ENCODE data around the gene APIP.
"Not testable (repeated sequence)": the region's sequence is repeated elsewhere in the genome, so short reads cannot be mapped to it uniquely, and the experiment has no call there.

APIP gene

DNA sequence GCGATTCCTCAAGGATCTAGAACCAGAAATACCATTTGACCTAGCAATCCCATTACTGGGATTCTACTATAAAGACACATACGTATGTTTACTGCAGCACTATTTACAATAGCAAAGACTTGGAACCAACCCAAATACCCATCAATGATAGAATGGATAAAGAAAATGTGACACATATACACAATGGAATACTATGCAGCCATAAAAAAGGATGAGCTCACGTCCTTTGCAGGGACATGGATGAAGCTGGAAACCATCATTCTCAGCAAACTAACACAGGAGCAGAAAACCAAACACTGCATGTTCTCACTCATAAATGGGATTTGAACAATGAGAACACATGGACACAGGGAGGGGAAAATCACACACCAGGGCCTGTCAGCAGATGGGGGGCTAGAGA, 20.0 kb downstream of the APIP start:
- H3K27ac ChIP-seq (ENCODE audit: extremely low read depth, low read depth, low read length); POLR2A ChIA-PET; H3K4me3 ChIP-seq (ENCODE audit: low read depth, low read length); H3K9me3 ChIP-seq (ENCODE audit: control insufficient read depth, insufficient read depth, low read depth, low read length); H3K36me3 ChIP-seq (ENCODE audit: control insufficient read depth in 2 of 2, insufficient read depth in 1 of 2, low read length in 2 of 2); H3K4me1 ChIP-seq (ENCODE audit: control insufficient read depth, insufficient read depth, low read length): not testable (repeated sequence)
- TF ChIP-seq ZNF146 (tag by site-specific recombination; IDR thresholded peaks at IDR 0.05) = peak; percentile 84
- 0 out of 2 replicates have a peak, but pooled peaks have one; percentile 28 for TF ChIP-seq ZNF580 (tag by site-specific recombination; IDR thresholded peaks at IDR 0.05)
- CTCF ChIA-PET = interaction anchor here (4.8 kb wide), 1 partner anchor 310 kb away, joined by 34 read pairs; no protein-coding TSS in a partner anchor

DNA sequence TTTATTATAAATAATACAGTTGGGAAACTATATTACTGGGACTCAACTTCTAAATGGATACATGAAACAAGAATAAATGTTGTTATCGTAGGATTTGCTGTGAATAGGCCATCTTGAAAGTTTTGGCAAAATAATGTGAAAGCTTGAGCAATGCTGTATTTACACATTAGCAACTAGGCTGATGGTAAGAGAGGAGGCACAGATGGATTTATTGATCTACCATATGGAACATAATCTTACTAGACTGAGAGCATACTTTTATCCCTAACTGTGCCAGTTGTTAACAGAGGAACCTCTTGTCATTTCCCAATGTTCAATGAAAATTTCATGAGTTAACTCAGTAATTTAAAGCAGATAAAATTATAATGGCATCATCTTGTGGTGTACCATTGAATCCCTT, 22.8 kb downstream of the APIP start:
- TF ChIP-seq ZNF394 (tag by site-specific recombination; IDR thresholded peaks at IDR 0.05; ENCODE audit: borderline replicate concordance) (no peak), ZNF362 (tag by site-specific recombination; IDR thresholded peaks at IDR 0.05) (no peak), SCRT2 (tag by site-specific recombination; IDR thresholded peaks at IDR 0.05) (no peak), ZSCAN30 (tag by site-specific recombination; IDR thresholded peaks at IDR 0.05) (no peak), ZXDB (tag by site-specific recombination; IDR thresholded peaks at IDR 0.05) (no peak), KLF7 (tag by site-specific recombination; IDR thresholded peaks at IDR 0.05; ENCODE audit: borderline replicate concordance) (no peak), ZNF747 (tag by site-specific recombination; IDR thresholded peaks at IDR 0.05) (no peak), ZIC2 (tag by site-specific recombination; IDR thresholded peaks at IDR 0.05) (no peak), ZNF248 (tag by site-specific recombination; IDR thresholded peaks at IDR 0.05) (no peak), ZNF433 (tag by site-specific recombination; IDR thresholded peaks at IDR 0.05; ENCODE audit: low read depth) (no peak), KLF1 (tag by site-specific recombination; IDR thresholded peaks at IDR 0.05) (no peak), ZNF791 (tag by site-specific recombination; IDR thresholded peaks at IDR 0.05) (no peak), ZNF266 (tag by site-specific recombination; IDR thresholded peaks at IDR 0.05; ENCODE audit: low read depth) (no peak), ZNF16 (tag by site-specific recombination; IDR thresholded peaks at IDR 0.05; ENCODE audit: low read depth) (no peak), ZNF223 (tag by site-specific recombination; IDR thresholded peaks at IDR 0.05) (no peak), ZNF449 (tag by site-specific recombination; IDR thresholded peaks at IDR 0.05) (no peak), TCF7L2 (IDR thresholded peaks at IDR 0.05; ENCODE audit: borderline replicate concordance, low read depth, low read length) (no peak), ZNF302 (tag by site-specific recombination; IDR thresholded peaks at IDR 0.05; ENCODE audit: low read depth) (no peak)
- TF ChIP-seq, protein P1, sequence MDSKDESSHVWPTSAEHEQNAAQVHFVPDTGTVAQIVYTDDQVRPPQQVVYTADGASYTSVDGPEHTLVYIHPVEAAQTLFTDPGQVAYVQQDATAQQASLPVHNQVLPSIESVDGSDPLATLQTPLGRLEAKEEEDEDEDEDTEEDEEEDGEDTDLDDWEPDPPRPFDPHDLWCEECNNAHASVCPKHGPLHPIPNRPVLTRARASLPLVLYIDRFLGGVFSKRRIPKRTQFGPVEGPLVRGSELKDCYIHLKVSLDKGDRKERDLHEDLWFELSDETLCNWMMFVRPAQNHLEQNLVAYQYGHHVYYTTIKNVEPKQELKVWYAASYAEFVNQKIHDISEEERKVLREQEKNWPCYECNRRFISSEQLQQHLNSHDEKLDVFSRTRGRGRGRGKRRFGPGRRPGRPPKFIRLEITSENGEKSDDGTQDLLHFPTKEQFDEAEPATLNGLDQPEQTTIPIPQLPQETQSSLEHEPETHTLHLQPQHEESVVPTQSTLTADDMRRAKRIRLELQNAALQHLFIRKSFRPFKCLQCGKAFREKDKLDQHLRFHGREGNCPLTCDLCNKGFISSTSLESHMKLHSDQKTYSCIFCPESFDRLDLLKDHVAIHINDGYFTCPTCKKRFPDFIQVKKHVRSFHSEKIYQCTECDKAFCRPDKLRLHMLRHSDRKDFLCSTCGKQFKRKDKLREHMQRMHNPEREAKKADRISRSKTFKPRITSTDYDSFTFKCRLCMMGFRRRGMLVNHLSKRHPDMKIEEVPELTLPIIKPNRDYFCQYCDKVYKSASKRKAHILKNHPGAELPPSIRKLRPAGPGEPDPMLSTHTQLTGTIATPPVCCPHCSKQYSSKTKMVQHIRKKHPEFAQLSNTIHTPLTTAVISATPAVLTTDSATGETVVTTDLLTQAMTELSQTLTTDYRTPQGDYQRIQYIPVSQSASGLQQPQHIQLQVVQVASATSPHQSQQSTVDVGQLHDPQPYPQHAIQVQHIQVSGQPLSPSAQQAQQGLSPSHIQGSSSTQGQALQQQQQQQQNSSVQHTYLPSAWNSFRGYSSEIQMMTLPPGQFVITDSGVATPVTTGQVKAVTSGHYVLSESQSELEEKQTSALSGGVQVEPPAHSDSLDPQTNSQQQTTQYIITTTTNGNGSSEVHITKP (tag by site-specific recombination; IDR thresholded peaks at IDR 0.05) = no peak
- TF ChIP-seq, protein P2, sequence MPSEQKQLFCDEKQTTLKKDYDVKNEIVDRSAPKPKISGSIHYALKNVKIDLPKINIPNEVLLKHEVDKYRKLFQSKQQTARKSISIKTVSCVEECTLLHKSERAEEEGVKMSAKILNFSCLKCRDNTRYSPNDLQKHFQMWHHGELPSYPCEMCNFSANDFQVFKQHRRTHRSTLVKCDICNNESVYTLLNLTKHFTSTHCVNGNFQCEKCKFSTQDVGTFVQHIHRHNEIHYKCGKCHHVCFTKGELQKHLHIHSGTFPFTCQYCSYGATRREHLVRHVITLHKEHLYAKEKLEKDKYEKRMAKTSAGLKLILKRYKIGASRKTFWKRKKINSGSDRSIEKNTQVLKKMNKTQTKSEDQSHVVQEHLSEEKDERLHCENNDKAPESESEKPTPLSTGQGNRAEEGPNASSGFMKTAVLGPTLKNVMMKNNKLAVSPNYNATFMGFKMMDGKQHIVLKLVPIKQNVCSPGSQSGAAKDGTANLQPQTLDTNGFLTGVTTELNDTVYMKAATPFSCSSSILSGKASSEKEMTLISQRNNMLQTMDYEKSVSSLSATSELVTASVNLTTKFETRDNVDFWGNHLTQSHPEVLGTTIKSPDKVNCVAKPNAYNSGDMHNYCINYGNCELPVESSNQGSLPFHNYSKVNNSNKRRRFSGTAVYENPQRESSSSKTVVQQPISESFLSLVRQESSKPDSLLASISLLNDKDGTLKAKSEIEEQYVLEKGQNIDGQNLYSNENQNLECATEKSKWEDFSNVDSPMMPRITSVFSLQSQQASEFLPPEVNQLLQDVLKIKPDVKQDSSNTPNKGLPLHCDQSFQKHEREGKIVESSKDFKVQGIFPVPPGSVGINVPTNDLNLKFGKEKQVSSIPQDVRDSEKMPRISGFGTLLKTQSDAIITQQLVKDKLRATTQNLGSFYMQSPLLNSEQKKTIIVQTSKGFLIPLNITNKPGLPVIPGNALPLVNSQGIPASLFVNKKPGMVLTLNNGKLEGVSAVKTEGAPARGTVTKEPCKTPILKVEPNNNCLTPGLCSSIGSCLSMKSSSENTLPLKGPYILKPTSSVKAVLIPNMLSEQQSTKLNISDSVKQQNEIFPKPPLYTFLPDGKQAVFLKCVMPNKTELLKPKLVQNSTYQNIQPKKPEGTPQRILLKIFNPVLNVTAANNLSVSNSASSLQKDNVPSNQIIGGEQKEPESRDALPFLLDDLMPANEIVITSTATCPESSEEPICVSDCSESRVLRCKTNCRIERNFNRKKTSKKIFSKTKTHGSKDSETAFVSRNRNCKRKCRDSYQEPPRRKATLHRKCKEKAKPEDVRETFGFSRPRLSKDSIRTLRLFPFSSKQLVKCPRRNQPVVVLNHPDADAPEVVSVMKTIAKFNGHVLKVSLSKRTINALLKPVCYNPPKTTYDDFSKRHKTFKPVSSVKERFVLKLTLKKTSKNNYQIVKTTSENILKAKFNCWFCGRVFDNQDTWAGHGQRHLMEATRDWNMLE (tag by site-specific recombination; conservative IDR thresholded peaks at IDR 0.05; ENCODE audit: low read depth) = no peak
- Histone ChIP-seq H3K9me3 (ENCODE audit: control insufficient read depth, insufficient read depth, low read depth, low read length) (no peaks in the 10 kb centered on the region), H3K4me1 (ENCODE audit: control insufficient read depth, insufficient read depth, low read length) (no peaks in the 10 kb centered on the region), H3K36me3 (ENCODE audit: control insufficient read depth in 2 of 2, insufficient read depth in 1 of 2, low read length in 2 of 2) (peaks cover 0 to 5% of the 10 kb centered on the region in 2 experiments; a peak in 1 of 3 replicates), H3K27ac (ENCODE audit: extremely low read depth, low read depth, low read length) (no peak overlapping the region), H3K4me3 (ENCODE audit: low read depth, low read length) (no peak overlapping the region)
- ChIA-PET POLR2A (no interaction called here), CTCF (interaction anchor here (2.5 to 6.3 kb wide), 3 partner anchors 307 to 401 kb away, joined by 6 to 103 read pairs (median 11); partner anchors contain the start of gene ELF5)
